H9 (cell line): Measurements from ENCODE around the gene KLRK1. TPM values are rescaled to one million over a fixed set of nuclear protein-coding genes. Genes with fewer than 3 reads are reported as not detected.

Source experiments
- DNase-seq: peaks from one replicate; pipeline ENCODE4 v3.0.0-alpha.2; 2017
- H2AFZ ChIP-seq: one replicate; pipeline ENCODE4 v1.6.1; 2013; ENCODE audit warnings: mild to moderate bottlenecking, low read length, control low read depth, moderate library complexity
- H2AK5ac ChIP-seq: 2 replicates; pipeline ENCODE4 v1.6.1; 2013; ENCODE audit warnings: low read length, control low read depth, mixed read lengths; ENCODE audit not compliant: insufficient read length
- H2BK120ac ChIP-seq: one replicate; pipeline ENCODE4 v1.6.1; 2013; ENCODE audit warnings: low read depth, mild to moderate bottlenecking, low read length, control low read depth, inconsistent platforms; ENCODE audit not compliant: poor library complexity, severe bottlenecking
- H2BK12ac ChIP-seq: 2 replicates; pipeline ENCODE4 v1.6.1; 2013; ENCODE audit warnings: low read length, control low read depth, mixed read lengths, low read depth; ENCODE audit not compliant: insufficient read length
- H2BK15ac ChIP-seq: 2 replicates; pipeline ENCODE4 v1.6.1; 2013; ENCODE audit warnings: low read depth, low read length, control low read depth
- H2BK20ac ChIP-seq: one replicate; pipeline ENCODE4 v1.6.1; 2013; ENCODE audit warnings: low read depth, mild to moderate bottlenecking, low read length, control low read depth, inconsistent platforms; ENCODE audit not compliant: poor library complexity, severe bottlenecking
- H2BK5ac ChIP-seq: 2 replicates; pipeline ENCODE4 v1.6.1; 2013; ENCODE audit warnings: low read length, control low read depth, mixed read lengths; ENCODE audit not compliant: insufficient read length
- H3K14ac ChIP-seq: 2 replicates; pipeline ENCODE4 v1.6.1; 2013; ENCODE audit warnings: low read length, control low read depth; ENCODE audit not compliant: insufficient read depth
- H3K18ac ChIP-seq: 2 replicates; pipeline ENCODE4 v1.6.1; 2013; ENCODE audit warnings: low read depth, mild to moderate bottlenecking, mixed read lengths, low read length, control low read depth; ENCODE audit not compliant: insufficient read length
- H3K23ac ChIP-seq: 2 replicates; pipeline ENCODE4 v1.6.1; 2013; ENCODE audit warnings: low read length, control low read depth, mixed read lengths, low read depth; ENCODE audit not compliant: insufficient read length
- H3K23me2 ChIP-seq: 2 replicates; pipeline ENCODE4 v1.6.1; 2013; ENCODE audit warnings: low read depth, mild to moderate bottlenecking, mixed read lengths, low read length, control low read depth; ENCODE audit not compliant: insufficient read length, poor library complexity, severe bottlenecking
- H3K27ac ChIP-seq: 2 replicates; pipeline ENCODE4 v1.5.1; 2013; ENCODE audit warnings: low read length, control low read depth, mixed read lengths, low read depth; ENCODE audit not compliant: insufficient read length
- H3K27me3 ChIP-seq: 2 replicates; pipeline ENCODE4 v1.6.1; 2013; ENCODE audit warnings: low read length, control low read depth, inconsistent platforms; ENCODE audit not compliant: insufficient read depth
- H3K4ac ChIP-seq: 2 replicates; pipeline ENCODE4 v1.6.1; 2013; ENCODE audit warnings: low read depth, mild to moderate bottlenecking, control low read depth, inconsistent platforms, low read length, moderate library complexity
- H3K4me1 ChIP-seq: 2 replicates; pipeline ENCODE4 v1.6.1; 2013; ENCODE audit warnings: low read length, control low read depth, inconsistent platforms; ENCODE audit not compliant: insufficient read depth
- H3K4me2 ChIP-seq: 2 replicates; pipeline ENCODE4 v1.6.1; 2013; ENCODE audit warnings: low read length, control low read depth, mixed read lengths; ENCODE audit not compliant: insufficient read length, insufficient read depth
- H3K56ac ChIP-seq: 2 replicates; pipeline ENCODE4 v1.6.1; 2013; ENCODE audit warnings: low read depth, mild to moderate bottlenecking, mixed read lengths, low read length, control low read depth; ENCODE audit not compliant: insufficient read length
- H3K79me1 ChIP-seq: 2 replicates; pipeline ENCODE4 v1.6.1; 2013; ENCODE audit warnings: low read depth, mild to moderate bottlenecking, moderate library complexity, low read length, control low read depth, inconsistent platforms; ENCODE audit not compliant: insufficient read depth, poor library complexity, severe bottlenecking
- H3K79me2 ChIP-seq: 2 replicates; pipeline ENCODE4 v1.6.1; 2013; ENCODE audit warnings: low read length, control low read depth, inconsistent platforms; ENCODE audit not compliant: insufficient read depth
- H3K9ac ChIP-seq: 2 replicates; pipeline ENCODE4 v1.6.1; 2013; ENCODE audit warnings: low read length, control low read depth, mixed read lengths; ENCODE audit not compliant: insufficient read length; ENCODE audit errors: extremely low read depth
- H3K9me3 ChIP-seq: one replicate; pipeline ENCODE4 v1.6.1; 2013; ENCODE audit warnings: low read depth, low read length, inconsistent platforms; ENCODE audit not compliant: control insufficient read depth
- H3T11ph ChIP-seq: one replicate; pipeline ENCODE4 v1.6.1; 2013; ENCODE audit warnings: mild to moderate bottlenecking, low read length, control low read depth, inconsistent platforms
- H4K20me1 ChIP-seq: one replicate; pipeline ENCODE4 v1.6.1; 2013; ENCODE audit not compliant: control insufficient read depth, insufficient read length, insufficient read depth
- H4K5ac ChIP-seq: 2 replicates; pipeline ENCODE4 v1.6.1; 2013; ENCODE audit warnings: low read depth, mild to moderate bottlenecking, mixed read lengths, low read length, control low read depth; ENCODE audit not compliant: insufficient read length
- H4K8ac ChIP-seq: replicated peaks from 2 replicates; pipeline ENCODE4 v1.6.1; 2013; ENCODE audit warnings: low read length, control low read depth, mixed read lengths, low read depth; ENCODE audit not compliant: insufficient read length
- H4K91ac ChIP-seq: 2 replicates; pipeline ENCODE4 v1.6.1; 2013; ENCODE audit warnings: low read depth, mild to moderate bottlenecking, moderate library complexity, mixed read lengths, low read length, control low read depth; ENCODE audit not compliant: insufficient read length
- H3K27ac Mint-ChIP-seq, 3 experiments: 2 replicates in 2 of 3; 3 replicates in 1 of 3; pipeline ENCODE4 v1.8.0; 2020 to 2021; ENCODE audit warnings: mixed read lengths in 3 of 3, mild to moderate bottlenecking in 1 of 3, moderate library complexity in 1 of 3
- H3K27me3 Mint-ChIP-seq: 2 replicates; pipeline ENCODE4 v1.8.0; 2021; ENCODE audit warnings: low read depth, mild to moderate bottlenecking, moderate library complexity, mixed read lengths
- H3K36me3 Mint-ChIP-seq, 3 experiments: 2 replicates in 2 of 3; 3 replicates in 1 of 3; pipeline ENCODE4 v1.8.0; 2020 to 2021; ENCODE audit warnings: low read depth in 3 of 3, mixed read lengths in 3 of 3; ENCODE audit not compliant: insufficient read depth in 1 of 3
- H3K4me1 Mint-ChIP-seq, 2 experiments: 2 replicates each; pipeline ENCODE4 v1.8.0; 2020; ENCODE audit warnings: mixed read lengths in 2 of 2
- H3K4me3 Mint-ChIP-seq, 2 experiments: 2 replicates in 1 of 2; 3 replicates in 1 of 2; pipeline ENCODE4 v1.8.0; 2020 to 2021; ENCODE audit warnings: mild to moderate bottlenecking in 2 of 2, mixed read lengths in 2 of 2, moderate library complexity in 1 of 2
- H3K9me3 Mint-ChIP-seq, 2 experiments: 2 replicates in 1 of 2; 3 replicates in 1 of 2; pipeline ENCODE4 v1.8.0; 2020; ENCODE audit warnings: mild to moderate bottlenecking in 2 of 2, mixed read lengths in 2 of 2, moderate library complexity in 1 of 2
- WGBS: extraction: QIAGEN DNeasy Blood & Tissue Kit; methylation state at CpG from one replicate; pipeline ENCODE4 v1.1.7; 2013; ENCODE audit warnings: missing lambda C conversion rate, low lambda C conversion rate, mixed read lengths; ENCODE audit not compliant: insufficient read length; ENCODE audit errors: extremely low coverage; 5-methylcytosine and 5-hydroxymethylcytosine counted together
- total RNA-seq: library from RNA; stranded (reverse); gene quantifications from 2 replicates; pipeline ENCODE4 v1.2.1, GENCODE V29; 2021
- TF ChIP-seq, protein P1 (sequence below): fragments of 200-600 bp; sonication (generic); conservative IDR thresholded peaks from 3 replicates; pipeline ENCODE4 v1.8.0; 2021; ENCODE audit warnings: antibody characterized with exemption, mild to moderate bottlenecking

Gene KLRK1
- total RNA-seq, 1 experiment from 2014 or later = not detected

DNA sequence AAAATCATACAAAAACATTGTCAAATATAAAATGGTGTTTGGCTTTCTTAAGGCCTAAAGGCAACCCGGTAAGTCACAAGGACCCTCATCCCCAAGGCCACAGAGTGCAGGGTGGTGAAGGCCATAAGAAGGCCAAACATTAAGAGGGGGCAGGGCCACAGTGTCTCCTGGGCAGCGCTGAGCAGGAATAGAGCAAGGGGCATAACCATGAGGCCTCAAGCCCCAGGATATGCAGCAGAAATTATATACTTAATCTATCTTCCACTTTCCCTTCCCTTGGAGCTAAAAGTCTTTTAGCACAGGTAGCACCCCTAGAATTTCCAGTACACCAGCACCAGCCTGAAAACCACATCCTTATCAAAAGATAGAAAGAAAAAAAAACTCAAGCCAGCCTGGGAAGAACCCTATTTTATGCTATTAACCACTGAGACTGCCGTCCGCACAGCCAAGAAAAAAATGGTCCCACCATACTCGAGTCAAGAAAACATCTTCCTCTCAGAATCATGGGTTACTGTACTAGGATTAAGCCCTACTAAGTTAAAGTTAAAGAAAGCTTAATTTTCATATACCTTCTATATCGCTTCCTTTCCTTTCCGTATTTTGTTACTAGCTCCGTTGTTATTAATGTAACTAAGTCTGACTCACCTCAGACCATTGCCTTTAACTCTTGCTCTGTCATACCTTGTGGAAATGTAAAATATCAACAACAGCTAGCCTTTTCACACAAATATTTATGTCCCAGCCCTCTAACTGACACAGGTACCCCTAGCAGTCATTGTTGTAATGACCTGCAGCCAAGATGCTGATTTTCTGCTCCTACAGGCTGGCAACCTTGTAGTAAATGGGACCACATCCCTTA lies 20.1 kb downstream of the KLRK1 start:
- H3K23ac ChIP-seq = no peak overlapping the region
- no peak overlapping the region for H4K5ac ChIP-seq
- H2BK15ac ChIP-seq = no peak overlapping the region
- H3K79me1 ChIP-seq = no peaks in the 10 kb centered on the region
- H3K14ac ChIP-seq = no peak overlapping the region
- TF ChIP-seq, protein P1, sequence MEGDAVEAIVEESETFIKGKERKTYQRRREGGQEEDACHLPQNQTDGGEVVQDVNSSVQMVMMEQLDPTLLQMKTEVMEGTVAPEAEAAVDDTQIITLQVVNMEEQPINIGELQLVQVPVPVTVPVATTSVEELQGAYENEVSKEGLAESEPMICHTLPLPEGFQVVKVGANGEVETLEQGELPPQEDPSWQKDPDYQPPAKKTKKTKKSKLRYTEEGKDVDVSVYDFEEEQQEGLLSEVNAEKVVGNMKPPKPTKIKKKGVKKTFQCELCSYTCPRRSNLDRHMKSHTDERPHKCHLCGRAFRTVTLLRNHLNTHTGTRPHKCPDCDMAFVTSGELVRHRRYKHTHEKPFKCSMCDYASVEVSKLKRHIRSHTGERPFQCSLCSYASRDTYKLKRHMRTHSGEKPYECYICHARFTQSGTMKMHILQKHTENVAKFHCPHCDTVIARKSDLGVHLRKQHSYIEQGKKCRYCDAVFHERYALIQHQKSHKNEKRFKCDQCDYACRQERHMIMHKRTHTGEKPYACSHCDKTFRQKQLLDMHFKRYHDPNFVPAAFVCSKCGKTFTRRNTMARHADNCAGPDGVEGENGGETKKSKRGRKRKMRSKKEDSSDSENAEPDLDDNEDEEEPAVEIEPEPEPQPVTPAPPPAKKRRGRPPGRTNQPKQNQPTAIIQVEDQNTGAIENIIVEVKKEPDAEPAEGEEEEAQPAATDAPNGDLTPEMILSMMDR = no peak
- Mint-ChIP-seq H3K4me1 (peaks cover 31 to 43% of the 10 kb centered on the region in 2 experiments), H3K27me3 (no peaks in the 10 kb centered on the region), H3K36me3 (peaks cover 0 to 8% (median 5%) of the 10 kb centered on the region in 3 experiments; a peak in 4 of 7 replicates), H3K4me3 (peak overlapping the region in 1 of 2 experiments; percentile 15; a peak in 1 of 5 replicates), H3K9me3 (peaks cover 4 to 7% of the 10 kb centered on the region in 2 experiments; a peak in 3 of 5 replicates), H3K27ac (no peak overlapping the region)
- no peak overlapping the region for H2BK12ac ChIP-seq
- H4K91ac ChIP-seq = no peak overlapping the region
- no peak overlapping the region for H2BK120ac ChIP-seq
- H3K4me1 ChIP-seq = peaks cover 10% of the 10 kb centered on the region; the same call in 1 of the 2 replicates
- H3K27ac ChIP-seq = no peak overlapping the region
- H2BK20ac ChIP-seq = no peak overlapping the region
- H3K79me2 ChIP-seq = no peaks in the 10 kb centered on the region
- H2BK5ac ChIP-seq = no peak overlapping the region
- no peaks in the 10 kb centered on the region for H3K9me3 ChIP-seq
- peaks cover under 1% of the 10 kb centered on the region for H3K23me2 ChIP-seq
- DNase-seq = no peak
- no peak overlapping the region for H3K56ac ChIP-seq
- no peak overlapping the region for H2AK5ac ChIP-seq
- no peaks in the 10 kb centered on the region for H3K27me3 ChIP-seq
- no peak overlapping the region for H3K9ac ChIP-seq
- no peak overlapping the region for H3K4ac ChIP-seq
- H3K18ac ChIP-seq = no peak overlapping the region
- no peak overlapping the region for H3K4me2 ChIP-seq
- no CpG with 5 or more reads among the region's 8 CpGs for WGBS
- no peaks in the 10 kb centered on the region for H4K20me1 ChIP-seq
- no peak overlapping the region for H3T11ph ChIP-seq
- no peak overlapping the region for H4K8ac ChIP-seq
- H2AFZ ChIP-seq = no peak overlapping the region
